Ecto neural progenitor cell (in vitro differentiated cells): ENCODE results near the gene HMGA1.
"Not testable (repeated sequence)": the region's sequence is repeated elsewhere in the genome, so short reads cannot be mapped to it uniquely, and the experiment has no call there.

Experiments
- DNase-seq: peaks from one replicate; pipeline ENCODE4 v3.0.0-alpha.2; 2018; ENCODE audit warnings: low spot score

Gene HMGA1

DNA sequence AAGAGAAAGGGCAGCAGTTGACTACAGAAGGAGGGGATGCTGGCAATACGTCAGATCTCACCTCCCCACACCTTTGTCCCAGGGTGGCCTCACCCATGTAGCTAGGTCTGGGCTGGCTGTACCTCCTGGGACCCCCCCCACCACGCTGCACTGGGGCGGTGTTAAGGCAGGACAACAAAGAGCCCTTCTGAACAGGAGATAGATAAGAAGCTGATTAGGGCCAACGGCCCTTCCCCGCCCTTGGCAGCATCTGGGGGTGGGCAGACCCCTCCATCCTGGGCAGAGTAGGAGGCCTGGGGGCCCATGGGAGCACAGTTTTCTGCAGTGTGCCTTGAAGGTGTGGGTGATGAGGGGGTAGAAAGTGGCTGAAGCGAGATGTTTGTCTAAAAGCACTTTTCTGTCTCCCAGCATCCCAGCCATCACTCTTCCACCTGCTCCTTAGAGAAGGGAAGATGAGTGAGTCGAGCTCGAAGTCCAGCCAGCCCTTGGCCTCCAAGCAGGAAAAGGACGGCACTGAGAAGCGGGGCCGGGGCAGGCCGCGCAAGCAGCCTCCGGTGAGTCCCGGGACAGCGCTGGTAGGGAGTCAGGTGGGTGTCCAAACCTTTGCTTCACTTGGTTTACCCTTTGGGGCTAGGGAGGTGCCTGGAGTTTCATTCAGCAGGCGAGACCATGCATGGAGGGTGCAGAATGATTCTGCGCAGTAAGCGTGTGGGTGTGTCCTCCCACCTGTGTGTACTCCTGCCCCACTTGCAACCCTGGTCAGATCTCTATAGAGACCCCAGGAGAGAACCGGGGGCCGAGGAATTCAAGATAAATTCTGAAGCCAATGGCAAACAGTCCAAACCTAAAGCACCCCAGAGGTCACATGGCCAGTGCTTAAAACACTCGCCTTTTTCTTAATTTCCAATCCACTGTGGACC, 3.9 kb downstream of the HMGA1 start:
- no peak for DNase-seq

DNA sequence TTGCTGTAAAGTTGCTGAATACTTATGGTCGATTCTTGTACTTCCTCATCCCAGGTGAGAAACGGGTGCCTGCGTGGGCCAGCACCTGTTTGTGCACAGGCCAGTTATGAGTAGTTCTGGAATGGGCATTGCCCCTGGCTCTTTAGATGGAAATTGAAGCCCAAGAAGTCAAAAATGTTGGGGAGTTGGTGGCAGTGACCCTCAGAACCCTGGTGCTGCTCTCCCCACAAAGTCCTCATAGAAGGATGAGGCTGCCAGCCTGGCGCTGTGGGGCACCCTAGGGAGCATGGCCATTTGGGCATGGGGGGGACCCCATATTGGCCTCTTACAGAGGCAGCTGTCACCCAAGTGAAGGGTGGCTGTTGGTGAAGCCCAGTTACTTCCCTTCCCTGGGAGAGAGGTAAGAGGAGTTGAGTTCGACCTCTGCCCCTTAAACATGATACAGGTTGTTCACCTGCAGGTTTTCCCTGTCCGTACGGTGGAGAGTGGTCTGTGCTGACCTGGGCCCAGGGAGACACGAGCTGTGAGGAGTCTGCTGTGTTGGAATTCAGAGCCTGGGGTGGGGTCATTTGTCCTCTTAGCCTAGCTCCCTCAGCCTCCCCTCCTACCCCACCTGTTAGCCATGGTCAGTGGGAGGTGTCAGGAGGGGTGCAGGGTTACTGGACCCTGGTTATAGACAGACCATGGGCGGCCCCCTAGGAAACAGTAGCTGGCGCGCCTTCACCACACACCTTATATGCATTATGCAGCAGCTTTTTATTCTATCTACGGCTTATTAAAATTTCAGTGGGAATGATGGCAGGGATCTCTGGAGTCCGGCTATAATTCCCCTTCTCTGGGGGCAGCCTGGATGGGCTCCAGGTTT, 4.9 kb downstream of the HMGA1 start:
- DNase-seq, result no peak

DNA sequence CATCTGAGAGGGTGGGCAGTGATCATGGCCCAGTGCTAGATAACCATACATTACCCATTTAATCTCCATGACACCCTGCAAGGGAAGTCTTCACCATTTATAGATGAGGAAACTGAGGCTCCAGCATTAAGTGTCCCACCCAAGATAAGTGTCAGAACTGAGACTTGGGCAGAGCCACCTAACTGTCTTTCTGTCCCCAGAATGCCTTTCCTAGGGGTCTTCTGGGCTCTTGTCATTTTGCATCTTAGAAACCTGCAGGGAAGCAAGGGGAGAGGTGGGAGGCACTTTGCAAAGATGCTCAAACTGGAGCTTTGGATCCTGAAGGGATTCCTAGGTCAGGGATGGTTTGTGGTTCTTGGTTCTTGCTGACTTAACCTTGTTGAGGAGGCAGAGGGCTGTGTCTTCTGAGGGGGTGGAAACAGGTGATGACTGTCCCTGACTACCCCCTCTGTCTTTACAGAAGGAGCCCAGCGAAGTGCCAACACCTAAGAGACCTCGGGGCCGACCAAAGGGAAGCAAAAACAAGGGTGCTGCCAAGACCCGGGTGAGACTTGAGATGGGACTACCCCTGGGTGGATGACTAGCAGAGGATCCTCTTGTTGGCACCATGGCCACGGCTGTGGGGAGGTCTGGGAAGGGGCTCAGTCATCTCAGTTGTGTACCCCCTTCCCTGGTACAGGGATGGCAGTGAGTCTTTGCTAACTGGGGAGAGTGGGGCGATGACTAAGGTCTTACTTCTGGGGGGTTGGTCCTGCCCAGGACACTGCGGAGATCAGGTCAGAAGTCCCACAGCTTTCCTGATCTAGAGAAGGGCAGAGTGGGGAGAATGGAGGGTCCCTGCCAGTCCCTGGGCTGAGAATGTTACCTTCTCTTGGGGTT, 5.8 kb downstream of the HMGA1 start:
- no peak for DNase-seq

DNA sequence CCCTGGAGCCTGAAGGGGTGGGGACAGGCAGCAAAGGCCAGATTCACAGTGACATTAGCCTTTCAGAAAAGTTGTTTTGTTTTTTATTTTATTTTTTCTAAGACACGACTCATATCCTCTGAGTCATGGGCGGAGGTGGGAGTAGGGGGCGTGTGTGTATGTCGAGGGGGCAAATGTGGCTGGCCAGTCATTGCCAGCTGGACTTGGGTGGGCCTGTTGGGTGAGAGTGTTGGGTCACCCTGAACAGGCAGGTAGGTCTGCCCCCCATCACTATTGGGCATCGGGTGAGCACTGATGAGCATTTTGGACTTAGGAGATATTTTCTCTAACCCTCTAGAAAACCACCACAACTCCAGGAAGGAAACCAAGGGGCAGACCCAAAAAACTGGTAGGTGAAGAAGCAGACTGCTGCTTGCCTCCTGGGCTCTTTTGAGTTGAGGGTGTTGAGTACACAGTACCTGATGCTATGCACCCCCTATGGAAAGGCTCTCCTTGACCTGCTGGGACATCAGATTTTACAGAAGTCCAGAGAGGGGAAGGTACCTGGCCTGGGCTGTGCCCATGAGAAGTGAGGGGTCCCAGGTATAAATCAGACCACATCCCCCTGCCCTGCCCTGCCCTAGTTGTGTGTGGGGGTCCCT, 6.6 kb downstream of the HMGA1 start:
- DNase-seq, result no peak

DNA sequence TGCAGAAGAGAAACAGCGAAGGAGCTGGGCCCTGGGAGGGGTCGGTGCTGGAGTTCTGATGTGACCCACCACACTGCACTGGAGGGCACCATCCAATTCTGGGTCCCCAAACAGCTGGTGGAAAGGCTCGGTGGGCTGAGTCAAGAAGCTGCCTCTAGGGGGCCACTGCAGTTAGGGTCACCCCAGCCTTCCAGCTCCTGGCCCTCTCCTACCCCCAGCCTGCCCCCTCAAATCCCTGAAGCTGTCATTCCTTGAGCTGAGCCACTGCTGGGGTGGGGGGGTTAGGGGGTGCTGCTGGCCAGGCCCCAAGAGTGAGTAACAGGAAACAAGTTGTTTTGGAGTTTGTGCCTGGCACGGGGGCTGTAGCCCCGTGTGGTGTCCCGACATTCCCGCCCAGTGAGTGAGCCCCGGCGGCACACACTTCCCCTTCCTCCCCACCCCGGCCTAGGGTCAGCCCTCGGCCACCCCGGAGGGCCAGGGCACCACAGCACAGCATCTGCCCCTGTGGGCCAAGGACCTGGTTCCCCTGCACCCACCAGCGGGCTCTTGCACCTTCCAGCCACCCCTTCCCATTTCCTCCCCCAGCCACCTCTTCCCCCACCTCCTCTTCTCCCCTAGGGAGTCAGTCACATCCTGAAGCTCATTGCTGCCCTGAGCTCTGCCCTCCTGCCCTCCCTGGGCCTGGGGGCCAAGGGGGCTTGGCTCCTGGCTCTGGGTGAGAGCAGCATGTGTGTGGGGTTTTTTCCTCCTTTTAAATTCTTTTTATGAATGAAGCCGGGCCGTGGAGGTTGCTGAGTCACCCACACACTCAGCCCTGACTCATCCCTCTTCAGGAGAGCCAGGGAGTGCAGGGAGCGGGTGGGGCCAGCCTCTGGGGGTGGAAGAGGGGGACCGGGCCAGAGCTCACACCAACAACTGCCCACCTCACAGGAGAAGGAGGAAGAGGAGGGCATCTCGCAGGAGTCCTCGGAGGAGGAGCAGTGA, 7.5 kb downstream of the HMGA1 start:
- no peak for DNase-seq

DNA sequence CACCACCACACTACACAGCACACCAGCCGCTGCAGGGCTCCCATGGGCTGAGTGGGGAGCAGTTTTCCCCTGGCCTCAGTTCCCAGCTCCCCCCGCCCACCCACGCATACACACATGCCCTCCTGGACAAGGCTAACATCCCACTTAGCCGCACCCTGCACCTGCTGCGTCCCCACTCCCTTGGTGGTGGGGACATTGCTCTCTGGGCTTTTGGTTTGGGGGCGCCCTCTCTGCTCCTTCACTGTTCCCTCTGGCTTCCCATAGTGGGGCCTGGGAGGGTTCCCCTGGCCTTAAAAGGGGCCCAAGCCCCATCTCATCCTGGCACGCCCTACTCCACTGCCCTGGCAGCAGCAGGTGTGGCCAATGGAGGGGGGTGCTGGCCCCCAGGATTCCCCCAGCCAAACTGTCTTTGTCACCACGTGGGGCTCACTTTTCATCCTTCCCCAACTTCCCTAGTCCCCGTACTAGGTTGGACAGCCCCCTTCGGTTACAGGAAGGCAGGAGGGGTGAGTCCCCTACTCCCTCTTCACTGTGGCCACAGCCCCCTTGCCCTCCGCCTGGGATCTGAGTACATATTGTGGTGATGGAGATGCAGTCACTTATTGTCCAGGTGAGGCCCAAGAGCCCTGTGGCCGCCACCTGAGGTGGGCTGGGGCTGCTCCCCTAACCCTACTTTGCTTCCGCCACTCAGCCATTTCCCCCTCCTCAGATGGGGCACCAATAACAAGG, 8.5 kb downstream of the HMGA1 start:
- DNase-seq, result not testable (repeated sequence)

DNA sequence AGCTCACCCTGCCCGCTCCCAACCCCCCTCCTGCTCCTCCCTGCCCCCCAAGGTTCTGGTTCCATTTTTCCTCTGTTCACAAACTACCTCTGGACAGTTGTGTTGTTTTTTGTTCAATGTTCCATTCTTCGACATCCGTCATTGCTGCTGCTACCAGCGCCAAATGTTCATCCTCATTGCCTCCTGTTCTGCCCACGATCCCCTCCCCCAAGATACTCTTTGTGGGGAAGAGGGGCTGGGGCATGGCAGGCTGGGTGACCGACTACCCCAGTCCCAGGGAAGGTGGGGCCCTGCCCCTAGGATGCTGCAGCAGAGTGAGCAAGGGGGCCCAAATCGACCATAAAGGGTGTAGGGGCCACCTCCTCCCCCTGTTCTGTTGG, 9.1 kb downstream of the HMGA1 start:
- DNase-seq, result not testable (repeated sequence)

DNA sequence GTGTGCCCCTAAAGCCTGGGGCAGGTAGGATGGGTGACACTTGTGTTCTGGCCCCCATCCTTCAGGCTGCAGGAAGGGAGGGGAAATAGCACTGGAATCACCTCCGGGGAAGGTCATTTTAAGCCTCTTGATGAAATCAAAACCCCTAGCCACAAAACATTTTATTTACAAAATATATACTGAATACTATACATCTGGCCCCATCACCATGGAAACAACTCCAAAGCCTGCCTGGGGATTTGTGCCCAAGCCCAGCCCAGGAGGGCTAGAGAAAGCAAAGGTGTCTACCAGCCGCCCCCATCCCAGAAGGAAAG, 9.5 kb downstream of the HMGA1 start:
- DNase-seq, result no peak

DNA sequence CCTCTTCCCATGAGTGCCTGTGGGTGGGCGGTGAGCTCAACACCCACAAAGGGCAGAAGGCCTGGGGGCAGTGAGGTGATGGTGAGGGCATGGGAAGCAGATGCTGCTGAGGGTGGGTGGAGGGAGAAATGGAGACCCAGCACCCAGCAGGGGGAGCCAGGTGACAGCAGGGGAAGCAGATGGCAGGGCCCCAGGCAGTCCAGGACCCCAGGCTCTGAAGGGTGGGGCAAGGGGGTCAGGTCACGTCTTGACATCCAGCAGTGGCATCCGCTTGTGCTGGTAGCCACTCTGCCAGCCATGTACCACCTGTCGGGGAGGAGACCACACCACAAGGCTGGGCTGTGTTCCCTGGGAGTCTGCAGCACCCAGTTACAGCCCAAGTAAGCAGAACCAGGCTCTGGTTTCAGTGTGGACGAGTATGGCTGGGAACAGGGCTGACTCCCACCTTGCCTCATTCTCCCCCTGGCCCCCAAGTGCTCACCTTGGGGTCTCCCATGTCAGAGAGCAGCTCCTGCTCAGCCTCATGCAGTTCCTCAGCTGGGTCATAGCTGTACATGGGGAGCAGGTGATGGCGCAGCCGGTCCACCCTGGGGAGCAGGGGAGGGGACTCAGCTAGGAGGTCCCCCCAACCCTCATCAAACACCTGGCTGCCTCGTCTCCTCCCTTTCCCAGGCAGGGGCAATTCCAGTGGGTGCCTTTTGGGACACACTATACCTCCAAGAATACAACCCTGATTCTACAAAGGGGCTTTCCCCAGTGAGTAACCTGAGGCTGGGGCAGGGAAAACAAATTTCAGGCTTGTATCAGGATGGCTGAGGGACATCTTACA, 10.1 kb downstream of the HMGA1 start:
- DNase-seq, result no peak

DNA sequence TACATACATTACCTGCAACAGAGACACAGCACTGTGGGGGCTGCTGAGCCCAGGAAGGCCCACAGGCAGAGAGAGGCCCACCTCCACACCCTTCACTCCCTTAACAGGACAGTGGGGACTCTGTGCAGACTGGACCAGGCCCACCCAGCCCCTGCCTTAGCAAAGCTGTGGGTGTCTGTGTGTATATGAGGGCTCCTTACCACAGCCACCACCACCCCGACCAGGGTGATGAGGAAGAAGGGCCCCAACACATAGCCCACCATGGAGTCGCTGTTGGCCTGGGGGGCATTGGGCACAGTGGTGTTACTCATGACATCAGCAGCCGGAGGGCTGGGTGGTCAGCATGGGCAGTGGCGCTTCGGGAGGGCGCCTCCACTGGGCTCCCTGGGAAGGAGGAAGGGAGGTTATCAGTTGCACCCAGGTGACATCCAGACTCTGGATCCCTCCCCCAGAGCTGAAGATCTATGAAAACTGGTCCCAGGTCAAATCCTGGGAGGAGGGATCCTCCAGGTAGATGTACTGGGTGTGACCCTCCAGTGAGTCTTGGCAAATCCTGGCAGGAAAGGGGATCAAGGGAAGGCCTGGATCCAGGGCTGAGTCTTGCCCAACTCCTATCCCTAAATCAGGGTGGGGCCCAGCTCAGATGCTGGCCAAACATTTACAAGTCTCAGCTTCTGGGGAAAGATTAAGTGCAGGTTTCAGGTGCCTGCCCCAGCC, 11.0 kb downstream of the HMGA1 start:
- DNase-seq, result no peak

DNA sequence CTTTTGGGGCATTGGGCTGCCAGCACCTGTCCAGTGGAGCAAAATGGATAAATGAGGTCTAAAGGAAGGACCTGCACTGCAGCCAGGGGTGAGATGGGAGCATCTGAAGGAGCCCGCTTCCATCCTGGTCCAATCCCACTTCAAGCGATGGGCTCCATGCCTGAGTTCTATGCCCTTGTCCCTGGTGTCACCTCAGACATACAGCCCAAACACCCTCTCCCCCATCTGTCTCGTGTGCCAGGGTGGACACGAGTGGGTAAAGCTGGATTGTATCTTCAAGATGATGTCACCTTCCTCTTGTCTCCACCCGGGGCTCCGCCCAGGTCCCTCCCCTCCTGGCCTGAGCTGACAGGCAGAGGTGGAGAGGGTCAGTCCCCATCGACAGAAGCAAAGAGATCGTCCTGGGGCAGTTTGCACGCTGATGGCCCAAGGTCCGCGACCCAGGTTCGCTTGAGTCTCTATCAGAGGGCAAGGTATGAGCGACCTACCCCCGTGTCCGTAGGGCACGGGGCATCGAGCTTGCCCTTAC, 11.6 kb downstream of the HMGA1 start:
- peak; percentile 77 for DNase-seq

DNA sequence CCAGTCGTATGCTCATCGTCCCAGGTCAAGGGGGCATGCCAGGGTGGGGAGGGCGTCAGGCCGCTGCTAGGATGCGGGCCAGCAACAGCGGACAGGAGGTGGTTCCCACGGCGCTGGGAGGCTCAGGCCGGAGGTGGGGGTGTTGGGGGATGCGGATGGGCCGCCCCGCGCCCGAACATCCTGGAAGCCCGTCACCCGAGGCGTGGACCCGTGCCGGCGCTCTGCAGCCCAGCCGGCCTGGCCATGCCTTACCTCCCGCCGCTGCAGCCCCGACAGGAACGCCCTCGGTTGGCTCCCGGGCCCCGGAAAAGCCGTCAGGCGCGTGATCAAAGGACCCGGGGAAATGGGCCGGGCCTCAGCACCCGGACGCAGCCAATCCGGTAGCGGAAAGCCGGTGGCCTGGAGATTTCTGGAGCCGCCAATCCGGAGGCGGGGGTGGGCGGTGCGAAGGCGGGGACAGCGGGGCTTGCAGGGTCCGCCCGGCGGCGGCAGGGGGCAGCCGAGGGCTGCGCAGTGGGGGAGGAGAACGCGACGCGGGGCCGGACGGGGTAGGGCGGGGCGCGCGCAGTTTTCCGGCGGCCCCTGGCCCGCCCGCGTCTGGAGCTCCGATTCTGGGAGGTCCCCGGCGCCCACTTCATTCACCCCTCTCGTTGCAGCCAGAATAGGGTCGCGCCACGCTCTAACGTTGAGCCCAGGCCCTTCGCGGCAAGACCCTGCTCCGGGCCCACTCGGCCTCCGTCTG, 12.2 kb downstream of the HMGA1 start, which contains the start of gene SMIM29:
Gene SMIM29 (minus strand): TSS at position 280 of the 742 bp plus-strand sequence. CDS start 1,215 bp downstream, outside the sequence.
- peak; percentile 99 for DNase-seq

DNA sequence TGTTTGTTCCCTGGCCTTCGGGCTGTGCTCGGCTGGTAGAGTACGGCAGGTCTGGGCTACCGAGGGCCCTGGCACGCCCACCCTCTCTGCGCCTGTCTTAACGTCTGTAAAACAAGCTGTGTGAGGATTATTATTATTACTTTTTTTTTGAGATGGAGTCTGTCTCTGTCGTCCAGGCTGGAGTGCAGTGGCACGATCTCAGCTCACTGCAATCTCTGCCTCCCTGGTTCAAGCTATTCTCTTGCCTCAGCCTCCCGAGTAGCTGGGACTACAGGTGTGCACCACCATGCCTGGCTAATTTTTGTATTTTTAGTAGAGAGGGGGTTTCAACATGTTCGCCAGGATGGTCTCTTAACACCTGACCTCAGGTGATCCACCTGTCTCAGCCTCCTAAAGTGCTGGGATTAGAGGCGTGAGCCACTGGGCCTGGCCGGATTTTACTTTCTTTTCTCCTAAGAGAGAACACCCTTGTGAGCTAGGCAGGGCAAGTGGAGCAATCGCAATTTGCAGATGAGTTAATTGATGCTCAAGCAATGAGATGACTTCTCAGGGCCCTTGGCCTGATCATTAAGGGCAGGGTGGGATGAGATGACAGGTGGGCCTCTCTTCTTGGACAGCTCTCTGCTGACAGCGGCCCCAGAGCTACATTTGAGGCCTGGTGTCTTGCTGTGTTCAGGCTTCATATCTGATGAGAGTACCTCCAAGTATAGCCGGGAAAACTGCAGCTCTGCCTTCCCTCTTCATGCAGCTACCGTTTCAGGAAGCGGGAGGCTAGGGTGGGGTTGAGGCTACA, 13.0 kb downstream of the HMGA1 start:
- DNase-seq, result no peak

DNA sequence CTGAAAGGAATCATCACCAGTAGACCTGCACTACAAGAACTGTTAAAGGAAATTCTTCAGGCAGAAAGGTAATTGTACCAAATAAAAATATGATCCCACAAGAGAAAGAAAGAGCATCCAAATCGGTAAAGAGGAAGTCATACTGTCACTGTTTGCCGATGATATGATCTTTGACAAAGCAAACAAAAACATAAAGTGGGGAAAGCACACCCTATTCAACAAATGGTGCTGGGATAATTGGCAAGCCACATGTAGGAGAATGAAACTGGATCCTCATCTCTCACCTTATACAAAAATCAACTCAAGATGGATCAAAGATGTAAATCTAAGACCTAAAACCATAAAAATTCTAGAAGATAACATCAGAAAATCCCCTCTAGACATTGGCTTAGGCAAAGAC, 15.7 kb downstream of the HMGA1 start:
- not testable (repeated sequence) for DNase-seq

DNA sequence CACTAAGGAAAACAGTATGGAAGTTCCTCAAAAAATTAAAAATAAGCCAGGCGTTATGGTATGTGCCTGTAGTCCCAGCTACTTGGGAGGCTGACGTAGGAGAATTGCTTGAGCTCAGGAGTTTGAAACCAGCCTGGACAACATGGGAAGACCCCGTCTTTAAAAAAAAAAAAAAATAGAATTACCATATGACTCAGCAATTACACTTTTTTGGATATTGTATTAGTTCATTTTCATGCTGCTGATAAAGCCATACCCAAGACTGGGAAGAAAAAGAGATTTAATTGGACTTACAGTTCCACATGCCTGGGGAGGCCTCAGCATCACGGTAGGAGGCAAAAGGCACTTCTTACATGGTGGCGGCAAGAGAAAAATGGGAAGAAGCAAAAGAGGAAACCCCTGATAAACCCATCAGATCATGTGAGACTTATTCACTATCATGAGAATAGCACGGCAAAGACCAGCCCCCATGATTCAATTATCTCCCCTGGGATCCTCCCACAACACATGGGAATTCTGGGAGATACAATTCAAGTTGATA, 22.9 kb downstream of the HMGA1 start:
- DNase-seq, result no peak
